Liver (tissue), 9 donors: ENCODE data around the gene WNT7B. TPM values are rescaled to one million over a fixed set of nuclear protein-coding genes. Genes with fewer than 3 reads are reported as not detected.

Source experiments
- DNase-seq: peaks from one replicate; pipeline ENCODE4 v3.0.0-alpha.2; 2017; ENCODE audit warnings: low spot score
- H3K27ac ChIP-seq, 2 donors: one replicate each; pipeline ENCODE4 v1.7.0; 2013; ENCODE audit warnings: inconsistent platforms in 2 of 2, low read length in 2 of 2, control low read depth in 1 of 2, low read depth in 1 of 2, mild to moderate bottlenecking in 1 of 2
- H3K27me3 ChIP-seq, 4 donors: one replicate each; pipeline versions ENCODE4 v1.6.1 to v1.7.0; 2013; ENCODE audit warnings: low read length in 3 of 4, inconsistent platforms in 1 of 4, mild to moderate bottlenecking in 1 of 4, moderate library complexity in 1 of 4; ENCODE audit not compliant: control insufficient read depth in 4 of 4, insufficient read depth in 4 of 4
- H3K36me3 ChIP-seq, 4 donors: one replicate each; pipeline versions ENCODE4 v1.6.1 to v1.7.0; 2013; ENCODE audit warnings: low read length in 3 of 4, mild to moderate bottlenecking in 3 of 4, low read depth in 1 of 4, moderate library complexity in 1 of 4; ENCODE audit not compliant: control insufficient read depth in 4 of 4, insufficient read depth in 3 of 4
- H3K4me1 ChIP-seq, 4 donors: one replicate each; pipeline versions ENCODE4 v1.6.1 to v1.7.0; 2013; ENCODE audit warnings: low read length in 3 of 4, mild to moderate bottlenecking in 3 of 4, moderate library complexity in 1 of 4; ENCODE audit not compliant: control insufficient read depth in 4 of 4, insufficient read depth in 4 of 4
- H3K4me3 ChIP-seq, 3 donors: one replicate each; pipeline versions ENCODE4 v1.6.1 to v1.7.0; 2013; ENCODE audit warnings: low read length in 3 of 3, control low read depth in 1 of 3, low read depth in 1 of 3, mild to moderate bottlenecking in 1 of 3
- H3K9ac ChIP-seq, 2 donors: one replicate each; pipeline ENCODE4 v1.7.0; 2013; ENCODE audit warnings: low read length in 2 of 2, mild to moderate bottlenecking in 2 of 2, moderate library complexity in 2 of 2, control low read depth in 1 of 2, low read depth in 1 of 2
- H3K9me3 ChIP-seq, 4 donors: one replicate each; pipeline versions ENCODE4 v1.6.1 to v1.7.0; 2013; ENCODE audit warnings: low read length in 3 of 4; ENCODE audit not compliant: control insufficient read depth in 4 of 4
- ATF3 ChIP-seq: IDR thresholded peaks from 2 replicates; pipeline ENCODE4 v1.6.1; 2016; ENCODE audit warnings: antibody characterized with exemption
- CTCF ChIP-seq: fragments of 150-350 bp; IDR thresholded peaks from 2 replicates; pipeline ENCODE4 v1.5.1; 2017; ENCODE audit warnings: improper control_type of control experiment, low read depth, low read length; ENCODE audit not compliant: missing input control
- EGR1 ChIP-seq, 2 donors: IDR thresholded peaks; 2 replicates each; pipeline ENCODE4 v1.6.1; 2016 to 2018; ENCODE audit warnings: antibody characterized with exemption in 2 of 2, low read depth in 2 of 2
- FOXA1 ChIP-seq: IDR thresholded peaks from 2 replicates; pipeline ENCODE4 v1.6.1; 2016; ENCODE audit warnings: antibody characterized with exemption
- FOXA2 ChIP-seq: IDR thresholded peaks from 2 replicates; pipeline ENCODE4 v1.6.1; 2016; ENCODE audit warnings: antibody characterized with exemption
- GABPA ChIP-seq, 2 donors: IDR thresholded peaks in 1 of 2; conservative IDR thresholded peaks in 1 of 2; 2 replicates each; pipeline ENCODE4 v1.6.1; 2016; ENCODE audit warnings: antibody characterized with exemption in 2 of 2, mild to moderate bottlenecking in 1 of 2, moderate library complexity in 1 of 2
- HNF4A ChIP-seq, 2 donors: conservative IDR thresholded peaks; 2 replicates each; pipeline ENCODE4 v1.6.1; 2016; ENCODE audit warnings: antibody characterized with exemption in 2 of 2, mild to moderate bottlenecking in 2 of 2
- HNF4G ChIP-seq: IDR thresholded peaks from 2 replicates; pipeline ENCODE4 v1.6.1; 2016; ENCODE audit warnings: antibody characterized with exemption
- JUND ChIP-seq, 2 donors: IDR thresholded peaks; 2 replicates each; pipeline ENCODE4 v1.6.1; 2016; ENCODE audit warnings: antibody characterized with exemption in 2 of 2
- NR2F2 ChIP-seq: IDR thresholded peaks from 2 replicates; pipeline ENCODE4 v1.6.1; 2016; ENCODE audit warnings: antibody characterized with exemption
- RXRA ChIP-seq, 2 donors: IDR thresholded peaks; 2 replicates each; pipeline ENCODE4 v1.6.1; 2017 to 2018; ENCODE audit warnings: antibody characterized with exemption in 2 of 2, mild to moderate bottlenecking in 1 of 2
- SP1 ChIP-seq: IDR thresholded peaks from 2 replicates; pipeline ENCODE4 v1.6.1; 2018; ENCODE audit warnings: antibody characterized with exemption, mild to moderate bottlenecking
- TAF1 ChIP-seq: conservative IDR thresholded peaks from 2 replicates; pipeline ENCODE4 v1.6.1; 2016; ENCODE audit warnings: antibody characterized with exemption, mild to moderate bottlenecking
- YY1 ChIP-seq: IDR thresholded peaks from 2 replicates; pipeline ENCODE4 v1.6.1; 2016; ENCODE audit warnings: antibody characterized with exemption, mild to moderate bottlenecking
- ZBTB33 ChIP-seq: IDR thresholded peaks from 2 replicates; pipeline ENCODE4 v1.6.1; 2016; ENCODE audit warnings: antibody characterized with exemption
- WGBS: extraction: QIAGEN DNeasy Blood & Tissue Kit; methylation state at CpG from one replicate; pipeline ENCODE4 v1.1.7; 2013; 5-methylcytosine and 5-hydroxymethylcytosine counted together
- polyA plus RNA-seq, 2 donors: library from polyadenylated mRNA; stranded (reverse) in 1 of 2; unstranded in 1 of 2; fragments of 200-250 nt in 1 of 2; fragments of >200 nt in 1 of 2; fragmentation: Nextera tagmentation in 1 of 2; extraction: Ambion mirVana in 1 of 2; gene quantifications; one replicate each; pipeline versions ENCODE4 v1.2.1 to v1.2.3, GENCODE V29; 2013 to 2015
- total RNA-seq, 2 donors: library from RNA; depleted of rRNA; stranded (reverse); fragments of >200 nt; gene quantifications; one replicate each; pipeline ENCODE4 v1.2.3, GENCODE V29; 2014
- TF ChIP-seq, protein P1 (sequence below): IDR thresholded peaks from 2 replicates; pipeline ENCODE4 v1.6.1; 2016; ENCODE audit warnings: antibody characterized with exemption
- TF ChIP-seq, protein P2 (sequence below): IDR thresholded peaks from 2 replicates; pipeline ENCODE4 v1.6.1; 2016; ENCODE audit warnings: antibody characterized with exemption, mild to moderate bottlenecking
- donor health status: healthy.
- donor health status: healthy.
- donor health status: healthy.
- donor health status: healthy.
- donor health status: healthy.

The WNT7B gene
- total and polyA plus RNA-seq, 4 donors: 0.06 to 0.28 TPM; not detected in 2

DNA sequence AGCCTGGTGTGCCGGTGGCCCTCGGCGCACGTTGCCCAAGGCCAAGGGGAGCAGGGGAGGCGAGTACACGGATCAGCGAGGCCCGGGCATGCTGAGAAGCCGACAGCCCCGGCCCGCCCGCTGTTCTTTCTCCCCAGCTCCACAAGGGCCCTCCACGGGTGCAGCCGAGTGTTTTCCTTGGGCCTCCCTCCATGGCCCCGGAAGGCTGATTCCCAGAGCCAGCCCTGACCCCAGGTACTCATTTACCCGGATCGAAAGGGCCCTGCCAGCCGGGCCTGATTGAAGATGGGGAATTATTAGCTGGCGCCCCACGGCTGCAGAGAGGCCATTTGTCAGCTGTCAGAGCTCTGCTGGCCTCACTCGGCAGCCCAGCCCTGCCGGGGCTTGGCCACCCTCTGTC is 53.1 kb downstream of the WNT7B start:
- Histone ChIP-seq H3K27ac (no peak overlapping the region), H3K4me1 (no peaks in the 10 kb centered on the region), H3K27me3 (no peaks in the 10 kb centered on the region), H3K9me3 (no peaks in the 10 kb centered on the region), H3K9ac (no peak overlapping the region), H3K36me3 (no peaks in the 10 kb centered on the region), H3K4me3 (no peak overlapping the region)
- WGBS: 53% methylated on average over 22 of the region's 22 CpGs
- DNase-seq: no peak
- no peak for TF ChIP-seq HNF4G
- TF ChIP-seq FOXA2: no peak
- no peak for TF ChIP-seq CTCF
- TF ChIP-seq HNF4A (conservative IDR thresholded peaks at IDR 0.05): no peak
- no peak for TF ChIP-seq FOXA1

- Histone ChIP-seq H3K4me3 (no peak overlapping the region), H3K36me3 (no peaks in the 10 kb centered on the region), H3K27ac (no peak overlapping the region), H3K4me1 (no peaks in the 10 kb centered on the region), H3K9ac (no peak overlapping the region), H3K27me3 (no peaks in the 10 kb centered on the region), H3K9me3 (no peaks in the 10 kb centered on the region)
- DNase-seq: no peak
- TF ChIP-seq TAF1: no peak
- no peak for TF ChIP-seq EGR1 (IDR thresholded peaks at IDR 0.05; ENCODE audit: low read depth in 2 of 2)
- 89% methylated on average over 9 of the region's 9 CpGs for whole genome bisulfite sequencing
Observed at GRCh38 chr22:45923212-45923611, 53.8 kb downstream of the WNT7B start.

DNA sequence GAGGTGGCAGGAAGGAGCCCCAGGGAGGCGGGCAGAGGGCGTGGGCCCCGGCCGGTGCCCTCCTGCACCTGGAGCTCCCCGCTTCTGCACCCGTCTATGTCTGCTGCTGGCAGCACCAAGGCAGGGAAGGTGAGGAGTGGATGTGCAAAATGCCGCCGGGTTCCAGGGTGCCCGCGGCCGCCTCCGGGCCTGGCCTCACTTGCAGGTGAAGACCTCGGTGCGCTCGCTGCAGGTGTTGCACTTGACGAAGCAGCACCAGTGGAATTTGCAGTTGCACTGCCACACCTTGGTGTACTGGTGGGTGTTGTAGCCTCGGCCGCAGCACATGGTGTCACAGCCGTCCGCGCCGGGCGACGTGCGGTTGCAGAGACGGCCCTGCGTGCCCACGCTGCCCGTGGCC is 54.3 kb downstream of the WNT7B start:
- Histone ChIP-seq H3K4me3 (no peak overlapping the region), H3K4me1 (no peaks in the 10 kb centered on the region), H3K9ac (no peak overlapping the region), H3K27me3 (no peaks in the 10 kb centered on the region), H3K27ac (no peak overlapping the region), H3K9me3 (no peaks in the 10 kb centered on the region), H3K36me3 (no peaks in the 10 kb centered on the region)
- no peak for DNase-seq
- TF ChIP-seq ATF3 (no peak), HNF4A (conservative IDR thresholded peaks at IDR 0.05) (no peak), GABPA (IDR thresholded peaks at IDR 0.05 in 1 of 2, conservative IDR thresholded peaks at IDR 0.05 in 1 of 2) (no peak), FOXA1 (no peak), RXRA (IDR thresholded peaks at IDR 0.05) (no peak), CTCF (no peak), NR2F2 (no peak), YY1 (no peak), SP1 (no peak), ZBTB33 (no peak), FOXA2 (no peak), HNF4G (no peak), JUND (IDR thresholded peaks at IDR 0.05) (no peak)
- TF ChIP-seq, protein P1, sequence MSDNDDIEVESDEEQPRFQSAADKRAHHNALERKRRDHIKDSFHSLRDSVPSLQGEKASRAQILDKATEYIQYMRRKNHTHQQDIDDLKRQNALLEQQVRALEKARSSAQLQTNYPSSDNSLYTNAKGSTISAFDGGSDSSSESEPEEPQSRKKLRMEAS: no peak
- TF ChIP-seq, protein P2, sequence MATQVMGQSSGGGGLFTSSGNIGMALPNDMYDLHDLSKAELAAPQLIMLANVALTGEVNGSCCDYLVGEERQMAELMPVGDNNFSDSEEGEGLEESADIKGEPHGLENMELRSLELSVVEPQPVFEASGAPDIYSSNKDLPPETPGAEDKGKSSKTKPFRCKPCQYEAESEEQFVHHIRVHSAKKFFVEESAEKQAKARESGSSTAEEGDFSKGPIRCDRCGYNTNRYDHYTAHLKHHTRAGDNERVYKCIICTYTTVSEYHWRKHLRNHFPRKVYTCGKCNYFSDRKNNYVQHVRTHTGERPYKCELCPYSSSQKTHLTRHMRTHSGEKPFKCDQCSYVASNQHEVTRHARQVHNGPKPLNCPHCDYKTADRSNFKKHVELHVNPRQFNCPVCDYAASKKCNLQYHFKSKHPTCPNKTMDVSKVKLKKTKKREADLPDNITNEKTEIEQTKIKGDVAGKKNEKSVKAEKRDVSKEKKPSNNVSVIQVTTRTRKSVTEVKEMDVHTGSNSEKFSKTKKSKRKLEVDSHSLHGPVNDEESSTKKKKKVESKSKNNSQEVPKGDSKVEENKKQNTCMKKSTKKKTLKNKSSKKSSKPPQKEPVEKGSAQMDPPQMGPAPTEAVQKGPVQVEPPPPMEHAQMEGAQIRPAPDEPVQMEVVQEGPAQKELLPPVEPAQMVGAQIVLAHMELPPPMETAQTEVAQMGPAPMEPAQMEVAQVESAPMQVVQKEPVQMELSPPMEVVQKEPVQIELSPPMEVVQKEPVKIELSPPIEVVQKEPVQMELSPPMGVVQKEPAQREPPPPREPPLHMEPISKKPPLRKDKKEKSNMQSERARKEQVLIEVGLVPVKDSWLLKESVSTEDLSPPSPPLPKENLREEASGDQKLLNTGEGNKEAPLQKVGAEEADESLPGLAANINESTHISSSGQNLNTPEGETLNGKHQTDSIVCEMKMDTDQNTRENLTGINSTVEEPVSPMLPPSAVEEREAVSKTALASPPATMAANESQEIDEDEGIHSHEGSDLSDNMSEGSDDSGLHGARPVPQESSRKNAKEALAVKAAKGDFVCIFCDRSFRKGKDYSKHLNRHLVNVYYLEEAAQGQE: no peak
- WGBS: 88% methylated on average over 29 of the region's 29 CpGs
